Measurements from ENCODE around the gene RIN3.

- TF ChIP-seq POLR2A (IDR thresholded peaks at IDR 0.05) = no peak
- TF ChIP-seq CTCF (IDR thresholded peaks at IDR 0.05 in 8 of 11, conservative IDR thresholded peaks at IDR 0.05 in 3 of 11) = no peak
These were observed 48.4 kb downstream of the RIN3 start for GRCh38 chr14:92561906-92562479.

Data from spleen (tissue), 7 donors.